Calu3 (cell line): ENCODE data around the gene PPP2R5D. TPM values are rescaled to one million over a fixed set of nuclear protein-coding genes. Genes with fewer than 3 reads are reported as not detected.

Source experiments
- BruUV-seq: library from RNA; stranded (reverse); fragments of 400-500 nt; replicated peaks from 2 replicates; lab custom pipeline; 2021; lab: Mats Ljungman, UMichigan
- CTCF ChIA-PET: fragments of 300-600 bp; sonication (Branson Sonifier 250); formaldehyde crosslinking; loops from one replicate; lab custom pipeline; 2022; ENCODE audit warnings: antibody characterized with exemption; lab: Charles Lee
- DNase-seq: peaks from one replicate; pipeline ENCODE4 v3.0.0; 2022
- H3K27ac Mint-ChIP-seq: one replicate; pipeline ENCODE4 v1.8.0; 2022; ENCODE audit warnings: mixed read lengths; ENCODE audit not compliant: unreplicated experiment
- H3K27me3 Mint-ChIP-seq: one replicate; pipeline ENCODE4 v1.8.0; 2022; ENCODE audit warnings: mixed read lengths; ENCODE audit not compliant: unreplicated experiment
- H3K36me3 Mint-ChIP-seq: one replicate; pipeline ENCODE4 v1.8.0; 2022; ENCODE audit warnings: mild to moderate bottlenecking, moderate library complexity, mixed read lengths; ENCODE audit not compliant: insufficient read depth, unreplicated experiment
- H3K4me1 Mint-ChIP-seq: one replicate; pipeline ENCODE4 v1.8.0; 2022; ENCODE audit warnings: mild to moderate bottlenecking, low read depth, mixed read lengths; ENCODE audit not compliant: unreplicated experiment
- H3K4me3 Mint-ChIP-seq: one replicate; pipeline ENCODE4 v1.8.0; 2022; ENCODE audit warnings: mild to moderate bottlenecking, low read depth, moderate library complexity, mixed read lengths; ENCODE audit not compliant: unreplicated experiment
- H3K9me3 Mint-ChIP-seq: one replicate; pipeline ENCODE4 v1.8.0; 2022; ENCODE audit warnings: low read depth, mixed read lengths; ENCODE audit not compliant: unreplicated experiment
- intact Hi-C: fragments of 100-400 bp; cut with micrococcal nuclease; formaldehyde crosslinking; loops from one replicate; pipeline ENCODE4 v1.10.0; 2022; ENCODE audit not compliant: unreplicated experiment
- total RNA-seq: library from RNA; stranded (reverse); gene quantifications from 2 replicates; pipeline ENCODE4 v1.2.3, GENCODE V29; 2022
- TF ChIP-seq, protein P1 (sequence below): fragments of 200-600 bp; IDR thresholded peaks from one replicate; pipeline ENCODE4 v1.8.0; 2022; ENCODE audit warnings: antibody characterized with exemption; ENCODE audit not compliant: unreplicated experiment

PPP2R5D gene
- total RNA-seq, 1 experiment from 2014 or later = 55.8 TPM

DNA sequence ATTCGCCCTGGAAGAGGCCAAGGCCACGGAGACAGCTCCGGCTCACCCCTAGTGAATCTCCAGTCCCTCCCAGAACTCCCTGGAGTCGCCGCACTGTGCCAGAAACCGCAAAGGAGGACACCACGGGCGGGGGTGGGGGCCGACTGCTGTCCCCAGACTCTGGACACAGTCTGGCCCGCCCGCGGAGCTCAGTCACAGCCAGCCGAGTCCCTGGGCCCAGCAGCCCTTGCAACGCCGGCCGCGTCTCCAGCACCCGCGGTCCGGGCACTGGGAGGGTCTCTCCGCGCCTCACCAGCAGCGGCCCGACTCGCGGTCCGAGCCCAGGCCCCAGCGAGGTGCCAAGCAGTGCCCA lies 5.9 kb upstream of the PPP2R5D start:
- Mint-ChIP-seq H3K27ac (peak overlapping the region; percentile 86), H3K4me1 (peaks cover 17% of the 10 kb centered on the region), H3K9me3 (no peaks in the 10 kb centered on the region), H3K4me3 (peak overlapping the region; percentile 86), H3K27me3 (no peaks in the 10 kb centered on the region), H3K36me3 (peaks cover 42% of the 10 kb centered on the region)
- intact Hi-C loops = no loop called here
- TF ChIP-seq, protein P1, sequence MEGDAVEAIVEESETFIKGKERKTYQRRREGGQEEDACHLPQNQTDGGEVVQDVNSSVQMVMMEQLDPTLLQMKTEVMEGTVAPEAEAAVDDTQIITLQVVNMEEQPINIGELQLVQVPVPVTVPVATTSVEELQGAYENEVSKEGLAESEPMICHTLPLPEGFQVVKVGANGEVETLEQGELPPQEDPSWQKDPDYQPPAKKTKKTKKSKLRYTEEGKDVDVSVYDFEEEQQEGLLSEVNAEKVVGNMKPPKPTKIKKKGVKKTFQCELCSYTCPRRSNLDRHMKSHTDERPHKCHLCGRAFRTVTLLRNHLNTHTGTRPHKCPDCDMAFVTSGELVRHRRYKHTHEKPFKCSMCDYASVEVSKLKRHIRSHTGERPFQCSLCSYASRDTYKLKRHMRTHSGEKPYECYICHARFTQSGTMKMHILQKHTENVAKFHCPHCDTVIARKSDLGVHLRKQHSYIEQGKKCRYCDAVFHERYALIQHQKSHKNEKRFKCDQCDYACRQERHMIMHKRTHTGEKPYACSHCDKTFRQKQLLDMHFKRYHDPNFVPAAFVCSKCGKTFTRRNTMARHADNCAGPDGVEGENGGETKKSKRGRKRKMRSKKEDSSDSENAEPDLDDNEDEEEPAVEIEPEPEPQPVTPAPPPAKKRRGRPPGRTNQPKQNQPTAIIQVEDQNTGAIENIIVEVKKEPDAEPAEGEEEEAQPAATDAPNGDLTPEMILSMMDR = no peak
- no TSS peak for BruUV-seq
- CTCF ChIA-PET = interaction anchor here (1.3 to 2.0 kb wide), 5 partner anchors 18 to 165 kb away, joined by 3 to 8 read pairs (median 6); partner anchors contain the start of genes GNMT and KLHDC3
- peak; percentile 60 for DNase-seq

DNA sequence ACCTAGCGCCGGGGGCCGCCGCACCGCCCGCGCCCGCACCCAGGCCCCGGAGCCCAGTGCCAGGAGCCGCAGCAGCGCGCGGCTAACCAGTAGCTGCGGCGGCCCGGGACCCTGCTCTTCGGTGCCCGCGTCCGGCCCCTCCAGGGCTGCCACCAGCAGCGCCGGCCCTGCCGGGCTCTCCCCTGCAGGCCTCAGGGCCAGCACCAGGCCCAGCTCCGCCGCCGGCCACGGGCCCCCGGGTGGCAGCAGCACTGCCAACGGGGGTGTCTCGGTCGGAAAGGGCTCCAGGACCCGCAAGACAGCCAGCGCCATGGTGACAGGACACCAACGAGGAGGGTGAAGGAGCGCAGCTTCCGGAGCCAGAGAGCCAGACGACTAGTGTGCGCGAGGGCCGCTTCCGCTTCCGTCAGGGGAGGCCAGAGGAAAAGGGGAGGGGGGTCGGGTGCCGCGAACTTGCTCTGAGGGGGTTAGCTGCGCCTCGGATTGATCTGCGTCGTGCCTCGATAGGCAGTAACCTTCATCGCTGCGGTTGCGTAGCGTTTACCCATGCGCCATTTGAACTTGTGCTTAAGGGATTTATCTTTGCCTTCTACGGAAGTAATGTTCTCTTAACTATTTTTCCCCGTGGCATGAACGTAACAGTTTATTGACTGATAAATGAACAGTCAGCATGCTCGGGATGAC lies 5.4 kb upstream of the PPP2R5D start, which contains the start of gene PEX6:
PEX6 (minus strand) TSS at position 343 of the 684 bp plus-strand sequence; CDS start at position 312, 31 bp downstream.
- Mint-ChIP-seq H3K27me3 (no peaks in the 10 kb centered on the region), H3K4me1 (peaks cover 22% of the 10 kb centered on the region), H3K36me3 (peaks cover 47% of the 10 kb centered on the region), H3K4me3 (peak within 1 kb of the TSS; percentile 86), H3K9me3 (no peaks in the 10 kb centered on the region), H3K27ac (peak within 1 kb of the TSS; percentile 86)
- DNase-seq = peak; percentile 96
- TF ChIP-seq, protein P1 = no peak
- CTCF ChIA-PET = interaction anchor here (0.5 to 2.0 kb wide), 8 partner anchors 18 to 329 kb away, joined by 3 to 8 read pairs (median 5); partner anchors contain the start of genes CRIP3, GNMT and KLHDC3
- intact Hi-C loops = no loop called here
- BruUV-seq = no TSS peak

DNA sequence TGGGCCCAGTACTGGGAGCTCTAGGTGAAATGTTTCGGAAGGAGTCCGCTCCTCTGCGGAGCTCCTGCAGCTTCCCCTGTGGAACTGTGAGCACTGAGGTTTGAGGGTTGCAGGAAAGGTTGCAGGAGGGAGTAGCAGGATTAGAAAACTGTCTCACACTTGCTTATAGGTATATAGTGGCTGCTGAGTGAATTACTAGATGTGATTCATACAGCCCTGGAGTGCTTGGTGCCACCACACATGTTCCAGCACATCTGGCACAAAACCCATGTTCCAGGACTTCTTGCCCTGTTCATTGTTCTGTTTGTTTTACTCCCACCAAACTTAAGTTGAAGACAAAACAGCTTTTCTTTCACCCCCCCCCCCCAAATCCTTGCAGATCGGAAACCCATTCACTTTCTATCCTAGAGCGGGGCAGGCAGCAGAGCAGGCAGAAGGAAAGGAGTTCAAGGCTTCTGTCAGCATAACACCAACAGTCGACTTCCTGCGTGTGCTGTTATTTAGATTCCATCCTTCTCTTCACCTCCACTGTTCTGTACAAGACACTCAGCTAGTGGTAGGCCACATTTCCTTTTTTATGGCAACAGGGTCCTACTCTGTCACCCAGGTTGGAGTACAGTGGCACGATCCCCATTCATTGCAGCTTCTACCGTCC lies 4.7 kb upstream of the PPP2R5D start:
- CTCF ChIA-PET = interaction anchor here (0.5 to 2.0 kb wide), 9 partner anchors 17 to 457 kb away, joined by 3 to 8 read pairs (median 4); partner anchors contain the start of genes CRIP3 and GNMT
- DNase-seq = no peak
- no TSS peak for BruUV-seq
- H3K36me3 Mint-ChIP-seq = peaks cover 52% of the 10 kb centered on the region
- H3K27ac Mint-ChIP-seq = peak overlapping the region; percentile 68
- no peaks in the 10 kb centered on the region for H3K27me3 Mint-ChIP-seq
- peaks cover 25% of the 10 kb centered on the region for H3K4me1 Mint-ChIP-seq
- TF ChIP-seq, protein P1 = no peak
- intact Hi-C loops = loop anchor here (5.0 kb wide), 1 partner anchor 77 kb away; no protein-coding TSS in a partner anchor
- H3K9me3 Mint-ChIP-seq = no peaks in the 10 kb centered on the region
- peak overlapping the region; percentile 86 for H3K4me3 Mint-ChIP-seq

DNA sequence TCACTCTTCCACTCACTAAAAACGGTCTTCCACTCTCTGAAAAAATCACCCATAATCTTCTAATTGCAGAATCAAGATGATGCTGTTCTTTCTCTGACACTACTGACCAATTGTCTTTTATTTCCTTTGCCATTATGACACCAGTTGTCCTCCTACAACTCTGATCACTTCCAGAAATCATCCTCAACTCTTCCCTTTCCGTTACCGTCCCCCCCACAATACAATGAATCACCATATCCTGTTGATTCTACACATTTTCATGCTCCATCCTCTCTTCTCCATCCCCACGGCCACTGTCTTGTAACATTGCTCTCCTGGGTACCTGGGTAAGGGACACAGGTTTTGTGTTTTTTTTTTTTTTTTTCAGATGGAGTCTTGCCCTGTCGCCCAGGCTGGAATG lies 2.5 kb upstream of the PPP2R5D start:
- no peak for DNase-seq
- TF ChIP-seq, protein P1 = no peak
- H3K9me3 Mint-ChIP-seq = no peaks in the 10 kb centered on the region
- BruUV-seq = no TSS peak
- peaks cover 47% of the 10 kb centered on the region for H3K36me3 Mint-ChIP-seq
- H3K27ac Mint-ChIP-seq = no peak overlapping the region
- CTCF ChIA-PET = no interaction called here
- no peaks in the 10 kb centered on the region for H3K27me3 Mint-ChIP-seq
- intact Hi-C loops = loop anchor here (5.0 kb wide), 1 partner anchor 80 kb away; no protein-coding TSS in a partner anchor
- H3K4me1 Mint-ChIP-seq = peaks cover 43% of the 10 kb centered on the region
- H3K4me3 Mint-ChIP-seq = no peak overlapping the region
